Keratinocyte (primary cell): ENCODE data around the gene NEB.
"Not testable (repeated sequence)": the region's sequence is repeated elsewhere in the genome, so short reads cannot be mapped to it uniquely, and the experiment has no call there.

Experiments used
- EZH2 ChIP-seq: IDR thresholded peaks from one replicate; pipeline ENCODE4 v1.6.1; 2012; ENCODE audit warnings: inconsistent platforms, mild to moderate bottlenecking, low read length, moderate library complexity
- TF ChIP-seq, protein P1 (sequence below), 3 experiments: IDR thresholded peaks in 1 of 3; conservative IDR thresholded peaks in 1 of 3; optimal IDR thresholded peaks in 1 of 3; 2 replicates in 2 of 3; 3 replicates in 1 of 3; pipeline versions ENCODE3 to v1.5.1; 2011; ENCODE audit warnings: low read length in 3 of 3, mild to moderate bottlenecking in 3 of 3, moderate library complexity in 2 of 3, control low read depth in 1 of 3, inconsistent platforms in 1 of 3; ENCODE audit not compliant: insufficient read depth in 2 of 3; ENCODE audit errors: extremely low read depth in 1 of 3

DNA sequence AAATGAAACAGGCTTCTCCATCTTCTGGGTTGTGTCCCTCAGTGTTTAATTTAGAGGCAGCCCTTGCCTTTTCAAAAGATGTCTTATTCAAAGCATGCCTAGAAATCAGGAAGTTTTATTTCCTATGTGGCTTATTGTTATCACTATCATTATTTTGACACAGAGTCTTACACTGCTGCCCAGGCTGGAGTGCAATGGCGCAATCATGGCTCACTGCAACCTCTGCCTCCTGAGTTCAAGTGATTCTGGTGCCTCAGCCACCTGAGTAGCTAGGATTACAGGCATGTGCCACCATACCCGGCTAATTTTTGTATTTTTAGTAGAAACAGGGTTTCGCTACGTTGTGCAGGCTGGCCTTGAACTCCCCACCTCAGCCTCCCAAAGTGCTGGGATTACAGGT lies 87.8 kb downstream of the NEB start:
- TF ChIP-seq, protein P1, sequence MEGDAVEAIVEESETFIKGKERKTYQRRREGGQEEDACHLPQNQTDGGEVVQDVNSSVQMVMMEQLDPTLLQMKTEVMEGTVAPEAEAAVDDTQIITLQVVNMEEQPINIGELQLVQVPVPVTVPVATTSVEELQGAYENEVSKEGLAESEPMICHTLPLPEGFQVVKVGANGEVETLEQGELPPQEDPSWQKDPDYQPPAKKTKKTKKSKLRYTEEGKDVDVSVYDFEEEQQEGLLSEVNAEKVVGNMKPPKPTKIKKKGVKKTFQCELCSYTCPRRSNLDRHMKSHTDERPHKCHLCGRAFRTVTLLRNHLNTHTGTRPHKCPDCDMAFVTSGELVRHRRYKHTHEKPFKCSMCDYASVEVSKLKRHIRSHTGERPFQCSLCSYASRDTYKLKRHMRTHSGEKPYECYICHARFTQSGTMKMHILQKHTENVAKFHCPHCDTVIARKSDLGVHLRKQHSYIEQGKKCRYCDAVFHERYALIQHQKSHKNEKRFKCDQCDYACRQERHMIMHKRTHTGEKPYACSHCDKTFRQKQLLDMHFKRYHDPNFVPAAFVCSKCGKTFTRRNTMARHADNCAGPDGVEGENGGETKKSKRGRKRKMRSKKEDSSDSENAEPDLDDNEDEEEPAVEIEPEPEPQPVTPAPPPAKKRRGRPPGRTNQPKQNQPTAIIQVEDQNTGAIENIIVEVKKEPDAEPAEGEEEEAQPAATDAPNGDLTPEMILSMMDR (optimal IDR thresholded peaks at IDR 0.05 in 1 of 3, IDR thresholded peaks at IDR 0.05 in 1 of 3, conservative IDR thresholded peaks at IDR 0.05 in 1 of 3; ENCODE audit: extremely low read depth in 1 of 3, insufficient read depth in 2 of 3, low read length in 3 of 3), result not testable (repeated sequence)
- not testable (repeated sequence) for TF ChIP-seq EZH2
